ENCODE data around the gene TSSK6.

- TF ChIP-seq CTCF (IDR thresholded peaks at IDR 0.05; ENCODE audit: poor library complexity) (no peak), EZH2phosphoT487 (IDR thresholded peaks at IDR 0.05; ENCODE audit: low read depth, severe bottlenecking, unreplicated experiment) (no peak)
Measured at GRCh38 chr19:19505669-19506326, 9.6 kb downstream of the TSSK6 start.

All from hepatocyte (in vitro differentiated cells).